Right lobe of liver (tissue), 6 donors: ENCODE data around the gene MNS1. TPM values are rescaled to one million over a fixed set of nuclear protein-coding genes. Genes with fewer than 3 reads are reported as not detected.
"Not testable (repeated sequence)": the region's sequence is repeated elsewhere in the genome, so short reads cannot be mapped to it uniquely, and the experiment has no call there.

Experiments used
- ATAC-seq, 4 donors: fragments of 200-7000 bp; cut with Tn5 transposase; one replicate each; pipeline ENCODE4 v1.9.1; 2020; ENCODE audit warnings: mild to moderate bottlenecking in 4 of 4, moderate library complexity in 4 of 4
- DNase-seq, 3 donors: peaks; one replicate each; pipeline ENCODE4 v3.0.0-alpha.2; 2020
- H3K27ac ChIP-seq, 3 donors: fragments of 200-600 bp; one replicate each; pipeline ENCODE4 v1.8.0; 2022
- H3K27me3 ChIP-seq, 2 donors: fragments of 200-600 bp; one replicate each; pipeline ENCODE4 v1.8.0; 2022
- H3K36me3 ChIP-seq, 4 donors: fragments of 200-600 bp; sonication (generic) in 1 of 4; one replicate each; pipeline versions ENCODE4 v1.5.1 to v1.8.0; 2017 to 2022; ENCODE audit warnings: control low read depth in 1 of 4
- H3K4me1 ChIP-seq, 4 donors: fragments of 200-600 bp; sonication (generic) in 1 of 4; one replicate each; pipeline versions ENCODE4 v1.5.1 to v1.8.0; 2017 to 2022; ENCODE audit warnings: control low read depth in 1 of 4
- H3K4me3 ChIP-seq, 3 donors: fragments of 200-600 bp; one replicate each; pipeline ENCODE4 v1.8.0; 2022
- H3K9me3 ChIP-seq, 4 donors: fragments of 200-600 bp; sonication (generic) in 1 of 4; one replicate each; pipeline versions ENCODE4 v1.5.1 to v1.8.0; 2017 to 2022; ENCODE audit warnings: control low read depth in 1 of 4
- CTCF ChIP-seq, 4 donors: fragments of 200-600 bp in 3 of 4; fragments of 450-650 bp in 1 of 4; IDR thresholded peaks; one replicate each; pipeline versions ENCODE4 v1.5.1 to v1.8.0; 2016 to 2022; ENCODE audit warnings: antibody characterized with exemption in 4 of 4, mild to moderate bottlenecking in 2 of 4
- POLR2A ChIP-seq: fragments of 450-650 bp; IDR thresholded peaks from one replicate; pipeline ENCODE4 v1.6.1; 2017; ENCODE audit warnings: antibody characterized with exemption, mild to moderate bottlenecking
- WGBS: methylation state at CpG from one replicate; pipeline ENCODE4 v1.1.6; 2018; ENCODE audit warnings: low coverage, low lambda C conversion rate; ENCODE audit not compliant: insufficient coverage; ENCODE audit errors: missing lambda C conversion rate; 5-methylcytosine and 5-hydroxymethylcytosine counted together
- intact Hi-C, 2 donors: fragments of 100-400 bp; cut with DNase I; formaldehyde crosslinking; loops; one replicate each; pipeline versions ENCODE4 v1.11.2 to v1.14.1; 2022
- total RNA-seq, 6 experiments: library from RNA; depleted of rRNA in 2 of 6; stranded (reverse); fragments of >200 nt in 2 of 6; fragmentation: NEBNext Ultra II Directional in 3 of 6; extraction: Animal tissue kit (Norgen Biotek cat#: 25700) in 3 of 6; gene quantifications; one replicate each; pipeline versions ENCODE4 v1.1.0 to v1.2.4, GENCODE V29; 2016 to 2023
- donor health status: DM: no; HTN: yes; CAD: no.
- donor health status: DM: no; HTN: no; CAD: no.
- donor health status: DM: no; HTN: no; CAD: no.
- donor health status: DM: no; HTN: yes; CAD: no.
- donor health status: DM: no; HTN: yes; CAD: no.

The MNS1 gene
- total RNA-seq, 6 experiments from 2014 or later = 0.18 to 0.58 (median 0.40) TPM; not detected in 1

DNA sequence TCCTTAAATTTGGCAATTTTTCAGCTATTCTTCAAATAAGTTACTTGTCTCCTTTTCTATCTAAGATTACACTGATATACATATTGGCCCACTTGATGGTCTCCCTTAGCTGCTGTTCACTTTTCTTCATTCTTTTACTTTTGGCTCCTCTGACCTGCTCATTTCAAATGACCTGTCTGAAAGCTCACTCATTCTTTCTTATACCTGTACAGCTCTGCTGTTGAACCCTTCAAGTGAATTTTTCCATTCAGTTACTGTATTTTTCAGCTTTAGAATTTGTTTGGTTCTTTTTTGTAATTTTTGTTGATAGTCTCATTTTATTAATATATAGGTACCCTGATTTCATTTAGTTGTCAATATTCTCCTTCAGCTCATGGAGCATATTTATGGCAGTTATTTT, 39.7 kb downstream of the MNS1 start:
- intact Hi-C loops = no loop called here
- TF ChIP-seq CTCF (IDR thresholded peaks at IDR 0.05) = no peak
- no peak for TF ChIP-seq POLR2A
- ATAC-seq = no peak

GRCh38 chr15:56413114-56413733, 51.7 kb downstream of the MNS1 start:
- intact Hi-C loops, H3K36me3 ChIP-seq, H3K4me3 ChIP-seq, DNase-seq, H3K4me1 ChIP-seq, H3K27me3 ChIP-seq, ATAC-seq, H3K27ac ChIP-seq, H3K9me3 ChIP-seq: not testable (repeated sequence)
- 71% methylated on average over 1 of the region's 1 CpG for WGBS

More for the DNA sequence above, 39.7 kb downstream of the MNS1 start:
- Histone ChIP-seq H3K27ac (no peak overlapping the region), H3K27me3 (no peaks in the 10 kb centered on the region), H3K36me3 (no peaks in the 10 kb centered on the region), H3K4me3 (no peak overlapping the region), H3K4me1 (no peaks in the 10 kb centered on the region), H3K9me3 (no peaks in the 10 kb centered on the region)
- no peak for DNase-seq

GRCh38 chr15:56411122-56411749, 53.7 kb downstream of the MNS1 start:
- no peak for TF ChIP-seq POLR2A
- no peaks in the 10 kb centered on the region for H3K9me3 ChIP-seq
- H3K27ac ChIP-seq = no peak overlapping the region
- H3K36me3 ChIP-seq = no peaks in the 10 kb centered on the region
- intact Hi-C loops = no loop called here
- DNase-seq (no peak), ATAC-seq (no peak)
- H3K4me1 ChIP-seq = no peaks in the 10 kb centered on the region
- no peak overlapping the region for H3K4me3 ChIP-seq
- no peaks in the 10 kb centered on the region for H3K27me3 ChIP-seq
- WGBS = 75% methylated on average over 2 of the region's 2 CpGs

GRCh38 chr15:56410721-56411120, 54.2 kb downstream of the MNS1 start:
- Histone ChIP-seq H3K36me3 (no peaks in the 10 kb centered on the region), H3K9me3 (no peaks in the 10 kb centered on the region), H3K4me1 (no peaks in the 10 kb centered on the region), H3K27ac (no peak overlapping the region), H3K27me3 (no peaks in the 10 kb centered on the region), H3K4me3 (no peak overlapping the region)
- TF ChIP-seq CTCF (IDR thresholded peaks at IDR 0.05) (no peak), POLR2A (no peak)
- no peak for DNase-seq
- intact Hi-C loops = no loop called here
- ATAC-seq = no peak

DNA sequence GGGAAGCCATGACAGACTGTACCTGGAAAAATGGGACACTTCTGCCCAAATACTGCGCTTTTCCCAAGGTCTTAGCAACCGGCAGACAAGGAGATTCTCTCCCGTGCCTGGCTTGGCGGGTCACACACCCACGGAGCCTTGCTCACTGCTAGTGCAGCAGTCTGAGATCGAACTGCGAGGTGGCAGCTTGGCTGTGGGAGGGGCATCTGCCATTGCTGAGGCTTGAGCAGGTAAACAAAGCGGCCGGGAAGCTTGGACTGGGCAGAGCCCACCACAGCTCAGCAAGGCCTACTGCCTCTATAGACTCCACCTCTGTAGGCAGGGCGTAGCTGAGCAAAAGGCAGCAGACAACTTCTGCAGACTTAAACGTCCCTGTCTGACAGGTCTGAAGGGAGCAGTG, 65.7 kb downstream of the MNS1 start:
- 85% methylated on average over 5 of the region's 11 CpGs for WGBS
- DNase-seq, H3K9me3 ChIP-seq, H3K36me3 ChIP-seq, H3K27me3 ChIP-seq, H3K4me3 ChIP-seq, intact Hi-C loops, ATAC-seq, H3K27ac ChIP-seq, H3K4me1 ChIP-seq: not testable (repeated sequence)

DNA sequence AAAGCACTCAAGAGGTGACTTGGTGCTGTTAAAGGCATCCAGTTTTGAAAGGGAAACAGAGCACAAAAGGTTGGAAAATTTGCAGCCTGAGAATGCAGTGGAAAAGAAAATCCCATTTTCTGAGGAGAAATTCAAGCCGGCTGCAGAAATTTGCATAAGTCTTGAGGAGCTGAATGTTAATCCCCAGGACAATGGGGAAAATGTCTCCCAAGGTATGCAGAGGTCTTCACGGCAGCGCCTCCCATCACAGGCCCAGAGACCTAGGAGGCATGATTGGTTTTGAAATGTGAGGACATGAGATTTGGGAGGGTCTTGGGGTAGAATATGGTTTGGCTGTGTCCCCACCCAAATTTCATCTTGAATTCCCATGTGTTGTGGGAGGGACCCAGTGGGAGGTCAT, 67.6 kb downstream of the MNS1 start:
- H3K9me3 ChIP-seq, H3K27me3 ChIP-seq, intact Hi-C loops, H3K27ac ChIP-seq, H3K36me3 ChIP-seq, H3K4me1 ChIP-seq, ATAC-seq, DNase-seq, H3K4me3 ChIP-seq: not testable (repeated sequence)
- WGBS = 89% methylated on average over 3 of the region's 3 CpGs
